DMS53 treated with DMSO at 0.1 percent for 48 hours (cell line): ENCODE results near the gene RASA2.
"Not testable (repeated sequence)": the region's sequence is repeated elsewhere in the genome, so short reads cannot be mapped to it uniquely, and the experiment has no call there.

Source experiments
- DNase-seq: peaks from one replicate; lab custom pipeline; 2025; ENCODE audit not compliant: unreplicated experiment; lab: John Stamatoyannopoulos, UW

Gene RASA2

GRCh38 chr3:141530415-141530768, 43.6 kb downstream of the RASA2 start:
- DNase-seq, result no peak

DNA sequence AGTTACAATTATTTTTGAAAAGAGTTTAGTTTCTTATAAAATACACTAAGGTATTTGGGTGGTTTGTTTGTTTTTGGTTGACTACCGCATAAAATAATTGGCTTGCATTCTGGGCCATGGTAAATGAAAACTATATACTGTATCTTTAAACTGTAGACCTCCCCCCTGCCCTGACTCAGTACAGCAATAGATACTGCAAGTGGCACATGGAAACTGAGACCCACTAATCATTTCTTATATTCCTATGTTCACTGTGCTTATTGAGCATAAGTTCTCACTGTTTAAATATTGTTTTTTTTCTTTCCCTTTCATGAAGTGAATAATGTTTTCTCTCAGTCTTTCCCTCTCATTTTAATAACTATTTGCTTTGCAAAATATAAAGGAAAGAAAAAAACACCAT, 45.8 kb downstream of the RASA2 start:
- no peak for DNase-seq

- DNase-seq, result not testable (repeated sequence)
Measured at GRCh38 chr3:141536017-141536416, 49.2 kb downstream of the RASA2 start.

GRCh38 chr3:141537856-141538255, 51.0 kb downstream of the RASA2 start:
- no peak for DNase-seq

DNA sequence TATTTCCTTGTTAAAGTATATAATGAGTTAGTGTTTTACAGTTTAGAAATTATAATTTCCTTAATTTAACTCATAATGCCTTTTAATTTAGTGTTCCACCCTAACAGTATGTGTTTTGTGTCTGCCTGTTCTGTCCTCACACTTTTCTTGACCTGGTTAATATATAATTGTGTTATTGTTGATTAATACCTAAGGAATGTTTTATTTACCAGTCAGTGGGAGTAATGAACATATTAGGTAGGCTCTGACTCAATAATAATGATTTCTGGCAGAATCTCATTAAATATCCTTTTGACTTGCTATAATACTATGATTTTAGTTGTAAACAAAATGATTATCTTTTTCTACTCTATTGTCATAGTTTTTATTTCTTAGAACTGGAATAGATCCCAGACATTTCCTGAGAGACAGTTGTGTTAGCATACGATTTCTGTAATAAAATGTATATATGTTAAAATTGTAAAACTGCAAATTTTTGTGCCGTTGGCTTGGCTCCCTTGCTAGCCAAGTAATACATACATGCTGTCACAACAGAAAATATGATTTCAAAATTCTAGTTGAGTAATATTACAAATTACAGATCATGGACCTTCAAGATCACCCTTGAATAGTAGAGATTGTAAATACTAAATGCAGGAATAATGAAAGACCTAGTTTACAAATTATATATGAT, 51.9 kb downstream of the RASA2 start:
- DNase-seq, result no peak

DNA sequence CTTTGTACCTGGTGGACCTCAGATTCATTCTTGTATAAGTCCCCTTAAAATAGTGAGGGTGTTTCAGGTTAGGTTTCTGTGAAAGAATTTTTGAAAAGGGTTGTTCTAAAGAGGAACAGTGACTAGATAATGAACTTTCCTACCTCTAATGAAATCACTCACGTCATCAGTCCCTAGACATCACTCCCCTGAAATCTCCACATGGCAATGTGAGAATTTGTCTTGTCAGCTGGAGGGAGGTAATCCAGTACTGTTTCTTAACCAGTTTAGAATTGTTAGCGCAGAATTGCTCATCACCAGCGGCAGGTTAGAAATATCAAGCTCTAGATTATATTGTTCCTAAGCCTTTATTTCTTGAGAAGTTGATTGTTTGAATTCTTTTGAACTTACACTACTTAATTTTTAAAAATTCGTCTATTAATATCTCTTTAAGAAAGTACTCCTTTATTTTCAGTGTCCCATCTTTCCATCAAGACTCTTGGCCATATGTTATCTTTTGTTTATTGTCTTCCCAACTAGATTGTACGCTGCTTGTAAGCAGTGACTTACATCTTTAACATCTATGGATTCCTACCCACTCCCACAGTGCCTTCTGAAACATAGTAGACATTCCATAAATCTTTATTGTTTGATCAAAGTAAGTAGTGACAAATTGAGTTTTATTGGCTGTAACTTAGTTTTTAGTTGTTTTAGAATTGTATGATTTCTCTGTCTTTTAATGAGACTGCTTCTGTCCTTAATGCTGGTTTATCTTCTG, 52.8 kb downstream of the RASA2 start:
- DNase-seq, result no peak

- no peak for DNase-seq
Measured at GRCh38 chr3:141540531-141540930, 53.7 kb downstream of the RASA2 start.

DNA sequence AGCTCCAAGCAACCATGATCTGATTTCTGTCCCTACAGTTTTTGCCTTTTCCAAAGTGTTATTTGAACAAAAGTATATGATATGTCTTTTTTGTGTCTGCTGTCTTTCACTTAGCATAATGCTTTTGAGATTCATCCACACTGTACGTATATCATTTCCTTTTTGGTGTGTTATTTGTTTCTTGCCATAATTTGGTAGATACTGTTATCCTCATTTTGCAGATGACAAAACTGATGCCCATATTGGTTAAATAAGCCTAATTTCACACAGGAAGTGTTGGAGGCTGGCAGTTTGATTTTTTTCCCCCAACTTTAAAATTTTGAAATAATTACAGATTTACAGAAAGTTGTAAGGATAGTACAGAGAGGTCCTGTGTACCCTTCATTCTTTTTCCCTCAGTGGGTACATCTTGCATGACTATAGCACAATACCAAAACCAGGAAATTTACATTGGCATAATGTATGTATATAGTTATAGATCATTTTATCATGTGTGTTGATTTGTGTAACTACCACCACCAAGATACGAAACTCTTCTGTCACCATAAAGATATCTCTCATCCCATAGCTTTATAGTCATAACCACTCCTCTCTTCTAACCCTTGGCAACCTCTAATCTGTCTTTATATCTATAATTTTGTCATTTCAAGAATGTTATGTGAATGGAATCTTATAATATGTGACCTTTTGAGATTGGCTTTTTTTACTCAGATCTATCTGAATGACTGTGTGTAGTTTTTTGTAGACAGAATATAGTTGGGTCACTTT, 55.6 kb downstream of the RASA2 start:
- DNase-seq, result no peak

GRCh38 chr3:141542989-141543388, 56.2 kb downstream of the RASA2 start:
- no peak for DNase-seq

DNA sequence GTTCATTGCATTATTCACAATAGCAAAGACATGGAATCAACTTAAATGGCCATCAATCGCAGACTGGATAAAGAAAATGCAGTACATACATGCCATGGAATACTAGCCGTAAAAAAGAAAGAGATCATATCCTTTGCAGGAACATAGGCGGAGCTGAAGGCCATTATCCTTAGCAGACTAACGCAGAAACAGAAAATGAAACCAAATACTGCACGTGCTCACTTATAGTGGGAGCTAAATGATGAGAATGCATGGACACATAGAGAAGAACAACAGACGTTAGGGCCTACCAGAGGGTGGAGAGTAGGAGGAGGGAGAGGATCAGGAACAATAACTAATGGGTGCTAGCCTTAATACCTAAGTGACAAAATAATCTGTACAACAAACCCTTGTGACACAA, 57.9 kb downstream of the RASA2 start:
- DNase-seq, result no peak

DNA sequence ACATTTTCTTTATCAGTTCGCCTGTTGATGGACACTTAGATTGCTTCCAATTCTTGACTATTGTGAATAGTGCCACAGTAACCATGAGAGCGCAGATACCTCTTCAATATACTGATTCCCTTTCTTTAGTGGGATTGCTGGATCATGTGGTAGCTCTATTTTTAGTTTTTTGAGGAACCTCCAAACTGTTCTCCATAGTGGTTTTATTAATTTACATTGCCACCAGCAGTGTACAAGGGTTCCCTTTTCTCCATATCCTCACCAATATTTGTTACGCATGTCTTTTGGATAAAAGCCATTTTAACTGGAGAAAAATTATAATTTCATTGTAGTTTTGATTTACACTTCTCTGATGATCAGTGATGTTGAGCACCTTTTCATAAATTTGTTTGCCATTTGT, 59.3 kb downstream of the RASA2 start:
- no peak for DNase-seq

DNA sequence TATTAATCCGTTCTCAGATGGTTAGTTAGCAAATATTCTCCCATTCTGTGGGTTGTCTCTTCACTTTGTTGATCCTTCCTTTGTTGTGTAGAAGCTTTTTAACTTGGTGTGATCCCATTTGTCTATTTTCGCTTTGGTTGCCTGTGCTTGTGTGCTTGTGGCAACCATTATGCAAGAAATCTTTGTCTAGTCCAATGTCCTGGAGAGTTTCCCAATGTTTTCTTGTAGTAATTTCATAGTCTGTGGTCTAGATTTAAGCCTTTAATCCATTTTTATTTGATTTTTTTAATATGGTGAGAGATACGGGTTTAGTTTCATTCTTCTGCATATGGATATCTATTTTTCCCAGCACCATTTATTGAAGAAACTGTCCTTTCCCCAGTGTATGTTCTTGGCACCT, 59.8 kb downstream of the RASA2 start:
- DNase-seq, result no peak

DNA sequence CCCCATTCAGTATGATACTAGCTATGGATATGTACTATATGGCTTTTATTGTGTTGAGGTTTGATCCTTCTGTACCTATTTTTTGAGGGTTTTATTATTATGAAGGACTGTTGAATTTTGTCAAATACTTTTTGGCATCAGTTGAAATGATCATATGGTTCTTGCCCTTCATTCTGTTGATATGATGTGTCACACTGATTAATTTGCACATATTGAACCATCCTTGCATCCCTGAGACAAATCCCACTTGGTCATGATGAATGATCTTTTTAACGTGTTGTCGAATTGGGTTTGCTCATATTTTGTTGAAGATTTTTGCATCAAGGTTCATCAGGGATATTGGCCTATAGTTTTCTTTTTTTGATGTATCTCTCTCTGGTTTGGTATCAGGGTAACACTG, 61.0 kb downstream of the RASA2 start:
- DNase-seq, result no peak

DNA sequence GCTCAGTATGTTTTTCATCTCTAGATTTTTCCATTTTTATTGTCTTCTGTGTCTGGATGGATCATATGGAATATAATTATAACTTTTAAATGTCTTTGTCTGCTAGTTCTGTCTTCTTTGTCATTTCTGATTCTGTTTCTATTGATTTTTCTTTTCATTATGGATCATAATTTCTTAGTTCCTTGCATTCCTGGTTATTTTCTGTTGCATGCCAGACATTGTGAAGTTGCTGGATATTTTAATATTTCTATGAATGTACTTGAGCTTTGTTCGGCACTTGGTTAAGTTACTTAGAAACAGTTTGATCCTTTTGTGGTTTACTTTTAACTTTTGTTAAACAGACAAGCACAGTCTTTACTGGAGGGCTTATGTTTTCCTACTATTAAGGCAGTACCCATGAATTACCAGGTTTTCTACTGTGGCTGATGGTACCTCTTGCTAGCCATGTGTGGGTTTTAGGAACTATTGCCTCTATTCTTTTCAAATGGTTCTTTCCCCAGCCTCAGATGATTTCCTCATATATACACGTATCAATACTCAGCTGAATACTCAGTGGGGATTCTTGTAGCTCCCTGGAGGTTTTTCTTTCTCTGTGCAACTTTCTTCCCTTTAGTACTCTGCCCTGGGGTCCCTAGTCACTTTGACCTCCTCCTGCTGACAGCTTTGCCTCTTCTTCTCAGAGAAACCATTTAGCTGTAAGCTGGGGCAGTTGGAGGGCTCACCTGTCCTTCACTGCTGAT, 64.3 kb downstream of the RASA2 start:
- DNase-seq, result no peak

DNA sequence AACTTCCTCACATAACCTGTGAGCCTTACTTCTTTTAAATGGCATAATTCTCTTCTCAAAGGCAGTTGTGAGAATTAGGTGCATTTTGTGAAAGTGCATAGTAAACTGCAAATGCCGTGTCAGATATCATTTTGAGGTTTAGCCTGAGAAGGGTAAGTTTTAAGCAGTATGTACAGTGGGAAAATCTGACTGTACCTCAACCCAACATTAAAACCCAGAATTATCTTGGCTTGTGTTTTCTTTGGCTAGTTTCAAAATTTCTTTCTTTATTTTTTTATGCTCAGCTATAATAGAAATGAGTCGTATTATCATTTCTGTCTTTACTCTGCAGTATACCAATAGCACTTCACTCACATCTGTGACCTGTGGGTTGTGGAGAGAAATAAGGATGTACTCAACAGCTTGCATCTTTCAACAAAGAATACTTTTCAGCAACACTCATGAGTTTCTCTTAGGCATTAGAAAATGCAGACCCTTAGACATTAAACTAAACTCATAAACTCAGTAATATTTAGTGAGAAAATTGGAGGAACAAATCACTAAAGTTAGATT, 65.7 kb downstream of the RASA2 start:
- no peak for DNase-seq

DNA sequence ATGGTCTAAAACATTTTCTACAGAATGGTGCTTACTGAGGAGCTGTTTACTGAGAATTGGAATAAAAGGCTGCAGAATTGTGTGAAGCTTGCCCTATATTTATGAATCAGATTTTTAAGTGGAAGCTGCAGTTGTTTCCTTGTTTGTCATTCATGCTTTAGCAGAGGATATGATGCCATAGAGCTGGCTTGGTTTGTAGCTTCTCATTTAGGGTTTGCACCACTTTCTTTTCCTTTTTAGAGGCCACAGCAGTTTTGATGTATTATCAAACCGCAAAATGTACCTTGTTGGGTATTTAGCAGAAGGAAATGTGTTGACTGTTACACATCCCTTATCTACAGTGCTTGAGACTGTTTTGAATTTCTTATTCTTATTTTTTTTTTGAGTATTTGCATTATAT, 66.2 kb downstream of the RASA2 start:
- no peak for DNase-seq

- DNase-seq, result no peak
Measured at GRCh38 chr3:141556034-141556433, 69.2 kb downstream of the RASA2 start.

- DNase-seq, result no peak
Measured at GRCh38 chr3:141557961-141558706, 71.3 kb downstream of the RASA2 start.

GRCh38 chr3:141561426-141562034, 74.7 kb downstream of the RASA2 start:
- peak; percentile 24 for DNase-seq

DNA sequence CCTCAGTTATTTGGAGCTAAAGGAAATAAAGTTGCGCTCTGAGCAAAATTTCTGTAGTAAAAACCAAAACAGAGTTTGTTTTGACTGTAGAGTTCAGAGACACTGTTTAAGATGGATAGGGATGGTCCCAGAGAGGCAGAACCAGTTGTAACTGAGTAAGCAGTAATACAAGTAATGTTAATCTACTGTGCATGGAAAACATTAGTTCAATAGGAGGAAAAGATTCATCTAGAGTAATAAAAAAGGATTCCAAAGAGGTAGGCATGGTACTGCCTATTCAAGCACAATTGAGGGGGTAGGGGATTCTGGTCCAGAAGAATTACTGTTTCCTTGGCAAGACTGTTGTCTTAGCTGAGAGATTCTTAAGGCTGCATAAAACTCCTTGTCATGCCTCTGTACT, 77.4 kb downstream of the RASA2 start:
- DNase-seq, result no peak
